ENCODE results near the gene CCDC6.

GRCh38 chr10:59804220-59804619 is 102.1 kb downstream of the CCDC6 start:
- TF ChIP-seq POLR2AphosphoS5 (IDR thresholded peaks at IDR 0.05; ENCODE audit: low read depth, low read length) (no peak), REST (IDR thresholded peaks at IDR 0.05; ENCODE audit: insufficient read depth in 1 of 2, low read depth in 2 of 2, low read length in 2 of 2) (no peak), TAF1 (IDR thresholded peaks at IDR 0.05; ENCODE audit: borderline replicate concordance, insufficient read depth, low read length) (no peak), SIN3A (IDR thresholded peaks at IDR 0.05; ENCODE audit: borderline replicate concordance, insufficient read depth, low read length) (no peak)

Measured in PFSK-1 (cell line).